GM21786 (cell line): Measurements from ENCODE around the gene MMP17.

ENCODE experiments used
- ATAC-seq: cut with Tn5 transposase; IDR thresholded peaks from one replicate; pipeline ENCODE4 v1.9.1; 2021; ENCODE audit not compliant: unreplicated experiment

The MMP17 gene

DNA sequence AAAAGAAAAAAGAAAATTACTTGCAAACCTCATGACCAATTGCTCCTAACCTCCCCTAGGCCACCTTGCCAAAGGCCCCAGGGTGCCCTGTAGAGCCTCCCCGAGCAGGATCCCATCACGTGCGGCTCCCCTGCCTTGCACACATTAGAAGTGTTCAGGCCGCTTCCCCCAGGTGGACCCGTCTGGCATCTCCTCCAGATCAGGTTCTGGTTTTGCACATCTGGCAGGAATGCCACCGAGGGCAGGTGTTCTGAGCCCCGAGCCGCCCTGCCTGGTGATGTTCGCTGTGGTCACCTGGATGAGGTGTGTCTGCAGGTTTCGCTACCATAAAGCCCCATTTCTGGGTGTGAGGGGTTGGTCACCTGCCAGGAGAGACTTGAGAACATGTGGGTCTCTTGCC, 19.3 kb downstream of the MMP17 start:
- ATAC-seq: no peak

DNA sequence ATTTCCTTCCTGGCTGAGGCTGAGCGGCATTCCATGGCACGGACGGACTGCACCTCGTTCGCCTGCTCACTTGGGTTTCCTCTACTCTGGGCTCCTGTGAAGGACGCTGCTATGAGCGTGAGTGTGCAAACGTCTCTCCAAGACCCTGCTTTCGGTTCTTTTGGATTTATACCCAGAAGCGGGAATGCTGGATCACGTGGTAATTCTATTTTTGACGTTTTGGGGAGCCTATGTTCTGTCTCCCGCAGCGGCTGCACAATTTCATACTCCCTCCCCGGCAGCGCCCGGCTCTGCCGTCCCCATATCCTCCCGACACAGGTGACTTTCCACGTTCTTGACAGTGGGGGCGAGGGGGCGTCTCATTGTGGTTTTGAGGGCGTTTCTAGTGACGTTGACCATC, 20.6 kb downstream of the MMP17 start:
- no peak for ATAC-seq

DNA sequence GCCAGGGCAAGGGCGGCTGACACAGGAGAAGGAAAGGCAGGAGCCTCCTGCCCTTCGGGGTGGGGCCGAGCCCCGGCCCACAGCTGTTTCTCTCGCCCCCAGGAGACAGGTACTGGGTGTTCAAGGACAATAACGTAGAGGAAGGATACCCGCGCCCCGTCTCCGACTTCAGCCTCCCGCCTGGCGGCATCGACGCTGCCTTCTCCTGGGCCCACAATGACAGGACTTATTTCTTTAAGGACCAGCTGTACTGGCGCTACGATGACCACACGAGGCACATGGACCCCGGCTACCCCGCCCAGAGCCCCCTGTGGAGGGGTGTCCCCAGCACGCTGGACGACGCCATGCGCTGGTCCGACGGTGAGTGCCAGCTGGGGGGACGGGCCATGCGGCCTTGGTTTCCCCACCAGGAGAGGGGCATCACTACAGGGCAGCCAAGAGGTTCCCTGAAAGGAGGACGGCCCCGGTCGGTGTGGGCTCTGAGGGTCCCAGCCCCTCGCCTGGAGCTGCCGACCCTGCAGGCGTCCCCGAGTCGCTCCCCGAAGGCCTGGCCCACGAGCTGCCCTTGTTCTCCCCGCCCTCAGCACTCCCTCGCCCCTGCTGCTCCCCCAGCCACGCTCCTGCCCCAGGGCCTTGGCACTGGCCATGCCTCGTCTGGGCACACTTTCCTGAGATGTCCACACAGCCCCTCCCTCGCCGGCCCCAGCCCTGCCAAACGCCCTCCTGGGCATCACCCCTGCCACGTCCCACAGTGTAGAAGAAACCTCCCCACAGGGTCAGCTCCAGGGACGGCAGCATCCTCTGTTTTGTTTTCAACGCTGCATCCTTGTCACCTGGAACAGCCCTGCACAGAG, 21.7 kb downstream of the MMP17 start:
- no peak for ATAC-seq

DNA sequence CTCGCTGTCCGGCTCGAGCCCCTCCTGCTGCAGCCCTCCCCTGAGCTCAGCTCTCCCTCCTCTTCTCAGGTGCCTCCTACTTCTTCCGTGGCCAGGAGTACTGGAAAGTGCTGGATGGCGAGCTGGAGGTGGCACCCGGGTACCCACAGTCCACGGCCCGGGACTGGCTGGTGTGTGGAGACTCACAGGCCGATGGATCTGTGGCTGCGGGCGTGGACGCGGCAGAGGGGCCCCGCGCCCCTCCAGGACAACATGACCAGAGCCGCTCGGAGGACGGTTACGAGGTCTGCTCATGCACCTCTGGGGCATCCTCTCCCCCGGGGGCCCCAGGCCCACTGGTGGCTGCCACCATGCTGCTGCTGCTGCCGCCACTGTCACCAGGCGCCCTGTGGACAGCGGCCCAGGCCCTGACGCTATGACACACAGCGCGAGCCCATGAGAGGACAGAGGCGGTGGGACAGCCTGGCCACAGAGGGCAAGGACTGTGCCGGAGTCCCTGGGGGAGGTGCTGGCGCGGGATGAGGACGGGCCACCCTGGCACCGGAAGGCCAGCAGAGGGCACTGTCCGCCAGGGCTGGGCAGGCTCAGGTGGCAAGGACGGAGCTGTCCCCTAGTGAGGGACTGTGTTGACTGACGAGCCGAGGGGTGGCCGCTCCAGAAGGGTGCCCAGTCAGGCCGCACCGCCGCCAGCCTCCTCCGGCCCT, 22.8 kb downstream of the MMP17 start:
- no peak for ATAC-seq

DNA sequence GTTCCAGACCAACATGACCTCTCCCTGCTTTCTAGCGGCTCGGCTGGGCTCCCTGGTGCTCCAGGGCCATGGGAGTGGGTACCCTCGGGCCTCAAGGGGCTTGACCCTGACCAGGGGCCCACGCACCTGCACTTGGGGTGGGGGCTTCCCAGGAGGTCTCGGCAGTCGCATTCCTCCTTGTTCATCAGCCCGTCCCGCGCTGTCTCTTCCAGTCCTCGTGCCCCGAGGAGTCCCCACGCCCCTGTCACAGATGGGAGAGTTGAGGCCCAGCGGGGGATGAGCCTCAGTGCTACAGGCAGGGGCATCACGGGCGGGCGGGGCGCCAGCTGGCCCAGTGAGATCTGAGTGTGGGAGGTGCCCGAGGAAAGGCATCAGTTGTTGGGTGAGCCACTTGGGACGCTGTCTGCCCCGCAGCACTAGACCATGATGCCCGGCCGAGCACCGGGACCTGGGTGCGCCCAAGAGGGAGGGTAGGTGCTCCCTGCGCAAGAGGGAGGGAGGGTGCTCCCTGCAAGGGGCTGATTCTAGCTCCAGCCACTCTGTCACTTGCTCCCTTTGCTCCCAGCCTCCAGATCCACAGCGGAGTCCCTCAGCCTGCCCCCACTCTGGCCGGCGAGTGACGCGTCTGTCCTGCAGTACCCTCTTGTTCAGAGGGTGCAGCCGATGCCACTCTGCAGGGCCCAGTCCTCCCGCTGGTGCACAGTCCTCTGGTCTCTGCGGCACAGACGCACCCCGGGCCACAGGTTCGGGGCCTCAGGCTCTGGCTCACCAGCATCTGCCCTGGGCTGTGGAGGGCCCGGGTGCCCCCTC, 23.8 kb downstream of the MMP17 start:
- ATAC-seq: no peak

DNA sequence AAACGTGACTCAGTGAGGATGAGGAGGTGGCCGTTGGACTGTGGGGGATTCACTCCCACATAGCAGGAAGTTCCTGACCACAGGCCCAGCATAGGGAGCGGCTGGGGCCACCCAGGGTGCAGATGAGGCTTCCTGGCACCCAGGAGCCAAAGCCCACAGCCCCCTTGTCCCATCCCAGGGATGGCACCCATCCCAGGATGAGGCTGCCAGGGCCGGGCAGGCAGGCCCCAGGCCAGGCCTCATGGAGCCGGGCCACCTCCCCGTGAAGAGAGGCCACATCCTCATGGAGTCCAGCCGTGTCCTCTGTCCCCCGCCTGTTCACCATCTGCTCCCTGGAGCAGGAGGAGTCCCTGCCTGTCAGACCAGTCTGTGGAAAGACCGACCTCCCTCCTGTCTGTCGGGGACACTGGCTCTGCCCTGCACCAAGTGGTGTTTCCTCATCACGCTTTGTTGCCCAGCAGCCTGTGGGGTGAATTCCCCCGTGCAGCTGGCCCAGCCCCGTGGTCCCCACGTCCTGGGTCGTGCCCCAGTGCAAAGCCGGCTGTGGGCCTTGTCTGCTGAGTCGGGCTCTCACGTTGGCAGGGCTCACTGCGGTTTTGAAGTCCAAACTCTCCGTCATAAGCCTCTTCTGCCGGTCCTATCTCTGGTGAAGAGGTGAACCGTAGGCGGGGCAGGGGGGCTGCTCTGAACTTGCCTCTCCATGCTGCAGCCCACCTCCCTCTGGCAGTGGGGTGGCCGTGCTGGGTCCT, 24.5 kb downstream of the MMP17 start:
- ATAC-seq: peak; percentile 65

DNA sequence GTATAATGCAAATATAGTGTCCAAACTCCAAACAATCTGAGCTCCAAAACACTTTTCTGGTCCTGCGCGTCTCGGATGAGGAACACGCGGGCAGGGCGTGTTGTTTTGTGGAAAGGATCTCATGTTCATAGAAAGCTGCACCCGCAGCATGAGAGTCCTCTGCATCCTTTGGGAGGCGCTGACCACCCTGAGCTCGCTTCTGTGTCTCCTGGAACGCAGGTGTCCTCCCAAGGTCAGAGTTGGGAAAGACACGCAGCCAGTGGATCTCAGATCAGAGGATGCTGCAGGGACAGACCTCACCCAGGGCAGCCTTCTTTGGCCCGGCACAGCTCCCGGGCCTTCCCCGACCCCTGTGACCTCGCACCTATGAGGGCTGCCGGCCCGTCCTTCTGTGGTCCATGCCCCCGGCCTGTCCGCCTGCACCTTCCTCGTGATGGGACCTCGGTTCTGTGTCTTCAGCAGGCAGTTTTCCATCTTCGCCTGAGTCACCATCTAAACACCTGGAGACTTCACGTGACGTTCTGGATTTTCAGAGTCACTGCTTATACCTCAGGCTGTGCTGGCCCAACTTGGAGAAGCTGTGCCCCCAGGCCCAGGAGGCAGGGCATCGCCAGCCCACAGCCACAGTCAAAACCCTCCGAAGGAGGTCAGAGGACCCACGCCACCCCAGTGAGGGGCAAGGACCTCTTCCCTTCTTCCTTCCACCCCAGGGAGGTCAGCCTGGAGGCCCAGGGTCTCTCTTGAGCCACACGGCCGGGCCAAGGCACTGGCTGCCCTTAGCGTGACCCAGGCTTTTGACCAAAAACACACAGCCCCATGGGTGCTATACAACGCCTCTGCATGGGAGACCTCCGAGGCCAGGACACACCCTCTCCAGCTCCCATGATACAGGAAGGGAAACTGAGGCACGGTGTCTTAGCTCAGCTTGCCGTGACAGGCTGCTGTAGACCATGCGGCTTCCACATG, 25.9 kb downstream of the MMP17 start:
- ATAC-seq: no peak

DNA sequence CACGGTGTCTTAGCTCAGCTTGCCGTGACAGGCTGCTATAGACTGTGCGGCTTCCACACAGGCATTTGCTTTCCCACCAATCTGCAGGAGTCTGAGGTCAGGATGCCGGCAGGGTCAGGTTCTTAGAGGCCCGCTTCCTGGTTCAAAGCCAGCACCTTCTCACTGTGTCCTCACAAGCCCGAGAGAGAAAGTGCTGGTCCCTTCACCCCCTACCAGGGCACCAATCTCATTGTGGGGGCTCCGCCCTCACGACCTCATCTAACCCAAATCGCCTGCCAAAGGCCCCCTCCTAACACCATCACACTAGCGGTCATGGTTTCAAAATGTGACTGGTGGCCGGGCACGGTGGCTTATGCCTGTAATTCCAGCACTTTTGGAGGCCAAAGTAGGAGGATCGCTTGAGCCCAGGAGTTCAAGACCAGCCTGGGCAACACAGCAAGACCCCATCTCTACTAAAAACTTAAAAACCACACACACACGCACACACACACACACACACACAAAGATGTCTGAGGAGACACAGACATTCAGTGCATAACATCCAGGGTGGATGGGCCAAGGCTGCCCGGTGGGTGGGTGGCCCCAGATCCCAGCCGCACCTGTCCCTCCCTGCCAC, 26.8 kb downstream of the MMP17 start:
- ATAC-seq: no peak

DNA sequence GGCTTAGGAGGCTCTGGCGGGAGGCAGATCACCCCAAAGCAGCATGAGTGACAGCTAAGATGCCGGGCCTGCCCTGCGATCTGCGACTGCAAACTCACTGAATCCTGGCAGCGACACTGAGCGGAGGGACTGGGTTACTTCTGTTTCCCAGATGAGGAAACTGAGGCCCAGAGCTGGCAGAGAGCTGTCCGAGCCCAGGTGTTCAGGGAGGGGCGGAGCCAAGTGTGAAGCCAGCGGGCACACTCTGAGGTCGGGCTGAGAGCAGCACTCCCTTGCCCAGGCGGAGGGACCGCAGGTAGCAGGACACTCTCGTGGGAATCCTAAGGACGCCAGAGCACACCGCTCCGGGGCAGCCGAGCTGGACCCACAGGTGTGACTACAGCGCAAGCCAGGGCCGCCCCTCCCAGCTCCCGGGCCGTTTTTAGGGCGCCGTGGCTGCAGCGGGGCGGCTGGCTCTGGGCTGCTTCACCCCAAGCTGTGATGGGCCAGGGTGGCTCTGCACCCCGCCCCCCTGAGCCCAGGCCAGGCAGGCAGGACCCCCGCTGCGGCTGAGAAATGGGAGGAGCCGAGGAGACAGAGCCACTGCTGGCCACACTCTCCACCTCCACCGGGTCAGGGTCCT, 27.4 kb downstream of the MMP17 start:
- ATAC-seq: no peak

DNA sequence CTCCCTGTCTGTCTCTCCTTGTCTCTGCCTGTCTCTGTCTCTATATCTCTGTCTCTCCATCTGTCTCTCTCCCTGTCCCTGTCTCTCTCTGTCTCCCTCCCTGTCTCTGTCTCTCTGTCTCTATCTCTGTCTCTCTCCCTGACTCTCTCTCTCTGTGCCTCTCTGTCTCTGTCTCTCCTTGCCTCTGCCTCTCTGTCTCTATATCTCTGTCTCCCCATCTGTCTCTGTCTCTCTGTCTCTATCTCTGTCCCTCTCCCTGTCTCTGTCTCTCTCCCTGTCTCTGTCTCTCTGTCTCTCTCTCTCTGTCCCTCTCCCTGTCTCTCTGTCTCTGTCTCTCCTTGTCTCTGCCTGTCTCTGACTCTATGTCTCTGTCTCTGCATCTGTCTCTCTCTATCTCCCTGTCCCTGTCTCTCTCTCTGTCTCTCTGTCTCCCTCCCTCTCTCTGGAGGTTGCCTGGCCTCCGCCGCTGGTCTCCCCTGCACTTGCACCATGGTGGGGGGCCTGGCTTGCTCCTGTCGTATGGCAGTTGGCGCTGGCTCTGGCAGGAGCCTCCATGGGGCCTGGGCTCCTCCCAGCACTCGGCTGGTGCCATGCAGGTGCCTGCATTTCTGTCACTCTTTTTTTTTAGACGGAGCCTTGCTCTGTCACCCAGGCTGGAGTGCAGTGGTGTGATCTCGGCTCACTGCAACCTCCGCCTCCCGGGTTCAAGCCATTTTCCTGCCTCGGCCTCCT, 28.3 kb downstream of the MMP17 start:
- ATAC-seq: no peak

DNA sequence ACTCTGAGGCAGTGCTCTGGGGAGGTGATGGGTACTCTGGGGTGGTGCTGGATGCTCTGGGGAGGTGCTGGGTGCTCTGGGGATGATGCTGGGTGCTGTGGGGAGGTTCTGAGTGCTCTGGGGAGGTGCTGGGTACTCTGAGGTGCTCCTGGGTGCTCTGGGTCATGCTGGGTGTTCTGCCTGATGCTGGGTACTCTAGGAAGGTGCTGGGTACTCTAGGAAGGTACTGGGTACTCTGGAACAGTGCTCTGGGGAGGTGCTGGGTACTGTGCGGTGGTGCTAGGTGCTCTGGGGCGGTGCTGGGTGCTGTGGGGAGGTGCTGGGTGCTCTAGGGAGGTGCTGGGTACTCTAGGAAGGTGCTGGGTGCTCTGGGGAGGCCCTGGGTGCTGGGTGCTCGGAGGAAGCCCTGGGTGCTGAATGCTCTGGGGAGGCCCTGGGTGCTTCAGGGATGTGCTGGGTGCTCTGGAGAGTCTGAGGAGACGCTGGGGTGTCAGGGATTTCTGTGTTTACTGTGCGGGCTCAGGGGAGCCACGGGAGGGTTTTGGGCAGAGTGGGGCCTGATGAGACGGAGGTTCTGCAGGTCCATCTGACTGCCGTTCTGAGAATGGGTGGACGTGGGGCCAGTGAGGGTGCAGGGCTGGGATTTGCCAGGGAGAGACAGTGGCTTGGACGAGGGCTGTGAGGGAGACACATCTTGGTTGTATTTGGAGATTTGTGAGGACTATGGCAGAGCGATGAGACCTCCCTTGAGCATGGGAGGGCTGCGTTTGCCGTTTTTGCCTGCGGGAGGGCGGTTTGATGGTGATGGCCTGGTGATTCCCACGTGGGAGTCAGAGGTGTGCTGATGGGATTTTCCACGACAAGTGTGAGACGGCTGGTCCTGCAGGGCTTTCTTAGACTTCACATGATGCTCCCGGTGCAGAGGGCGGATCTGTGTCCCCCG, 30.0 kb downstream of the MMP17 start:
- ATAC-seq: no peak

DNA sequence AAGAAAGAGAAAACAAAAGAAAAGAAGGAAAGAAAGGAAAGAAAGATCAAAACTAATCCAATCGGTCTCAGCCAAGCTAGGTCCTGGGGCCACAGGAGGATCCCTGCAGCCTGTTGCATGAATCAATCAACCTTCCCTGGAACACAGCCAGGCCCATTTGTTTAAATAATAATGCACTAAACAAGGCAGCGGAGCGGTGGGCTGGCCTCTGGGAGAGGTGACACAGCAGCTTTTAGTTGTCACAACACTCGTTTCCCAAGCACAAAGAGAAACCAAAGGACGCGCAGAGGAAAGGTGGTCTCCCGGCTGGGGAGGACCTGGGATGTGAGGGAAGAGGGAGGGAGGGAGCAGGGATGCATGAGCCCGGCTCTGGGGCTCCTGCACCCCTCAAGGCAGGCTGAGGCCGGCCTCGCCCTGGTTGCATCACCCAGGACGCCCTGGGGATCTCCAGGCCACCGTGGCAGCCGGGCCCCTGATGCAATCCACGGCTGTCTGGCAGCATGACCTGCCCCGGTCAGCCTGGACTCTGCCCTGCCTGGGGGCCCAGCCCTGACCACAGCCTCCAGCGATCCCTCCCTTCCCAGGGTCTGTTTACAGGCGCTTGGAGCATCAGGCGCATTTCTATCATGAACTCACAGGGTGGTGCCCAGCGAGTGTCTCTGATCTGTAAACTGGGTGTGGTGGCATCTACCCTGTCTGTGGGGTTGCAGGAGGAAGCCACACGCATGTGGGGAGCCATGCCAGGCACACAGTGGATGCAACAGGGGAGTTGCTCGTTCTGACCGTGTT, 32.5 kb downstream of the MMP17 start:
- no peak for ATAC-seq

DNA sequence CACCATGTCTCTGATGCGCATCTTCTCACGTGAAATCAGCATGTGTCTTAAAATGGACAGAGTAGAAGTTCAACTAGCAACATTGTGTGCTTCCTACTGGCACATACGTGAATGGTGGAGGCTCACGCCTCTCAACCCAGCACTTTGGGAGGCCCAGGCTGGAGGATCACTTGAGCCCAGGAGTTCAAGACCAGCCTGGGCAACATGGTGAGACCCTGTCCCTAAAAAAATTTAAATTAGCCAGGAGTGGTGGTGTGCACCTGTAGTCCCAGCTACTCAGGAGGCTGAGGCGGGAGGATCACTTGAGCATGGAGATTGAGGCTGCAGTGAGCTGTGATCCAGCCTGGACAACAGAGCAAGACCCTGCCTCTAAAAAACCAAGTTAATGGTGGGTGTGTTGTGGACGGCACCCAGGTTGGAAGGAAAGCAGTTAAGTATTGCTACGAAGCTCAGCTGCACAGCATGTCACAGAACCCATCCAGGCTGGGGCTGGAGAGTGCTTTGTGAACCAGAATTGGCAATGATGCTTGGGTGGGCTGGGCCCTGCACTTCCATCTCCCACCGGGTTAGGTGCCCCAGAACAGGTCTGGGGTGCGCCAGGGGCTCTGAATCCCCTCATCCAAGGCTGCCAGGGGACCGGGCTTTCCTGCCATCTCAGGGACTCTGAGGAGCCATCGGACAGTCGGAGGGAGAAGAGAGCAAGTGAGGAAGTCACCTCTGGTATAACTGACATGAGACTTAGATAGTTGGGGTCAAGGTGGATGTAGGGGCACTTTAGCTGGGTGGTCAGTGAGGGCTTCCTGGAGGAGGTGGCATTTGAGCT, 33.3 kb downstream of the MMP17 start:
- ATAC-seq: no peak

DNA sequence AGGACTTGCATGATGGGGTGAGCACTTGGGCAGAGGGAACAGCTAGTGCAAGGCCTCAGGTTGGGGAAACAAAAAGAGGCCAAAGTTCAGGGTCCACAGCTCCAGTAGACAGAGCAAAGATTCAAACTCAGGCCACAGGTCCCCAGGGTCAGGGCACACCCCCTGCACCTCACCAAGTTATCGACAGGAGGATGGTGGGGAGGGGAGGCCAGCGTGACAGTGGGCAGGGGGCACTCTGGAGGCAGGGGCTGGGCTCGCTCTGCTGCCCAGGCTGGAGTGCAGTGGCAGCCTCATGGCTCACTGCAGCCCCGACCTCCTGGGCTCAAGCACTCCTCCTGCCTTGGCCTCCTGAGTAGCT, 33.9 kb downstream of the MMP17 start:
- no peak for ATAC-seq

DNA sequence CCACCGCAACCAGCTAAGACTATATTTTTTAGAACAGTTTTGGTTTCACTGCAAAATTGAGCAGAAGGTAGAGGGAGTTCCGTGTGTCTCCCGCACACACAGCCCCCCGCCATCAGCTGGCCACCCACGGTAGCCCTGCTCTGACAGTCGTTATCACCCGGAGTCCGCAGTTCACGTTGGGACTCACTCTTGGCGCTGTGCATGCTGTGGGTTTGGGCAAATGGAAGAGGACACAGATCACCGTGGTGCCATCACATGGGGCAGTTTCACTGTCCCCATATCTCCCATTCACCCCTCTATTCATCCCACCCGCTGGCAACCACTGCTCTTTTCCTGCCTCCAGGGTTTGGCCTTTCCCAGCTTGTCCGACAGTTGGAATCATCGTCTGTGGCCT, 34.4 kb downstream of the MMP17 start:
- ATAC-seq: no peak
